ENCODE measurements around the gene SERTAD2. TPM values are rescaled to one million over a fixed set of nuclear protein-coding genes. Genes with fewer than 3 reads are reported as not detected.

SERTAD2 gene
- total and polyA plus RNA-seq, 10 donors: 10.4 to 61.4 (median 41.1) TPM

DNA sequence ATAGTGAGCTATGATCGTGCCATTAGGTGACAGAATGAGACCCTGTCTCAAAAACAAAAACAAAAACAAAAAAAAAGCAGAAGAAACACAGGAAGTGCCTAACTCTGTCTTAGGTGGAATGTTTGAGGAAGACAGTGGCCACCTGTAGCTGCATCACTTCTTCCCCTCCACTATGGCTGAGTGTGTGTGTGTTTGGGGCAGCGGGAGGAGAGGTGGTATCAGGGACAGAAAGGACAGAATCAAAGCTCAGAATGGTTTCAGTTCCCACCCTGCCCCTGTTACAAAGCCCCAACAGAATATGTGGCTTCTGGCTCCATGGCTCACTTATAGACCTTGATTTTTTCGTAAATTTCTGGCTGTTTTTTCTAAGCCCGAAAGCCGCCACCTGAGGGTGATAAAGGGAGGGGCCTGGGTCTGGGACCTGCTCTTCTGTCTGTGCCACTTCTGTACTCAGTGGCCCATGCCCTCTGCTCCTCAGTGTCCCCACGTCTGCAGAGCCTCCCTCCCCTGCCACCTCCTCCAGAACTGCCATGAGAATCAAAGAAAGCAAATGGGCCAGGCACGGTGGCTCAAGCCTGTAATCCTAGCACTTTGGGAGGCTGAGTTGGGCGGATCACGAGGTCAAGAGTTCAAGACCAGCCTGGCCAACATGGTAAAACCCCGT is 27.4 kb downstream of the SERTAD2 start:
- Histone ChIP-seq H3K4me3 (no peak overlapping the region), H3K27ac (peak overlapping the region in 5 of 8 donors; percentile 10 to 79 (median 68)), H3K4me1 (peaks cover 4 to 60% (median 36%) of the 10 kb centered on the region in 6 donors), H3K27me3 (replicated peaks in 1 of 7) (no peaks in the 10 kb centered on the region), H3K36me3 (peaks cover 0 to 13% (median 5%) of the 10 kb centered on the region in 6 donors), H3K9me3 (no peaks in the 10 kb centered on the region)
- intact Hi-C loops (cut with DNase I; ENCODE audit: low total_unique reads): no loop called here
- TF ChIP-seq, protein P1, sequence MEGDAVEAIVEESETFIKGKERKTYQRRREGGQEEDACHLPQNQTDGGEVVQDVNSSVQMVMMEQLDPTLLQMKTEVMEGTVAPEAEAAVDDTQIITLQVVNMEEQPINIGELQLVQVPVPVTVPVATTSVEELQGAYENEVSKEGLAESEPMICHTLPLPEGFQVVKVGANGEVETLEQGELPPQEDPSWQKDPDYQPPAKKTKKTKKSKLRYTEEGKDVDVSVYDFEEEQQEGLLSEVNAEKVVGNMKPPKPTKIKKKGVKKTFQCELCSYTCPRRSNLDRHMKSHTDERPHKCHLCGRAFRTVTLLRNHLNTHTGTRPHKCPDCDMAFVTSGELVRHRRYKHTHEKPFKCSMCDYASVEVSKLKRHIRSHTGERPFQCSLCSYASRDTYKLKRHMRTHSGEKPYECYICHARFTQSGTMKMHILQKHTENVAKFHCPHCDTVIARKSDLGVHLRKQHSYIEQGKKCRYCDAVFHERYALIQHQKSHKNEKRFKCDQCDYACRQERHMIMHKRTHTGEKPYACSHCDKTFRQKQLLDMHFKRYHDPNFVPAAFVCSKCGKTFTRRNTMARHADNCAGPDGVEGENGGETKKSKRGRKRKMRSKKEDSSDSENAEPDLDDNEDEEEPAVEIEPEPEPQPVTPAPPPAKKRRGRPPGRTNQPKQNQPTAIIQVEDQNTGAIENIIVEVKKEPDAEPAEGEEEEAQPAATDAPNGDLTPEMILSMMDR (IDR thresholded peaks at IDR 0.05 in 8 of 11, conservative IDR thresholded peaks at IDR 0.05 in 3 of 11): no peak
- TF ChIP-seq POLR2AphosphoS5 (IDR thresholded peaks at IDR 0.05) (no peak), POLR2A (IDR thresholded peaks at IDR 0.05) (no peak)
- no peak for DNase-seq
- WGBS, 5 donors: 73 to 84% (median 81%) methylated on average over 10 of the region's 10 CpGs

DNA sequence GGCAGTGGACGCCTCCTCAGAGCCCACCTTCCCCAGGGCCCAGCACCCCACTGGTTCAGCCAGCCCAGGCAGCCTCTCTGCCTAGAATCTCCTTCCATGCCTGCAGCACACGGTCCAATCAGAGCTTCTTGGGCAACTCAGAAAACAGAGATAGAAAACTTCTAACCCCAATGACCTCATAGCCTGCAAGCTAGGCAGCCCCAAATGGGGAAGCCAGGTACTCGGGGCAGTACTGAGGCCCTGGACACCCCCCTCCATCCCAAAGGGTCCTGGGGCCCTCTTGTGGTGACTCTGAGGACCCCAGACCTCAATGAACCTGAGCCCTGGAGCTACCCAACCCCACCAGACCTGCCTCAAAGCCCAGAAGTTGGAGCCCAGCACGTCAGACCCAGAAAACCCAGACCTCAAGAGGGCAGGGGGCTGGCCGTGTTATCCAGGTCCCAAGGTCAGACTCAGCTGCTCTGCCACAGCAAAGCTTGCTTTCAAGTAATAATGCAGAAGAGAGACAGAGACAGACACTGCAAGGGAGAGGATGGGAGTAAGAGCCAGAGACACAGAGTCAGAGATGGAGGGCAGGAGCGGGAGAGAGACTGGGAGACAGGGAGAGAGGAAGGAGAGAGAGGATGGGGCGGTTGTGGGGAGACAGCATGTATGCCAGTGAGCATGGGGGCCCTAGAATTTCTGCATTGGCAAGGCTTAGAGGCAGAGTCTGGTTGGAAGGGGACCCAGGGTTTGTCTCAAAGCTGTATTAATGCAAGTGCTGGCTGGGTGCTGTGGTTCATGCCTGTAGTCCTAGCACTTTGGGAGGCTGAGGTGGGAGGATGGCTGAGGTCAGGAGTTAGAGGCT is 28.2 kb downstream of the SERTAD2 start:
- Histone ChIP-seq H3K4me1 (peaks cover 4 to 60% (median 36%) of the 10 kb centered on the region in 6 donors), H3K36me3 (peaks cover 0 to 6% (median 0%) of the 10 kb centered on the region in 6 donors), H3K9me3 (no peaks in the 10 kb centered on the region), H3K27ac (no peak overlapping the region), H3K27me3 (replicated peaks in 1 of 7) (no peaks in the 10 kb centered on the region), H3K4me3 (no peak overlapping the region)
- intact Hi-C loops (cut with DNase I; ENCODE audit: low total_unique reads): no loop called here
- DNase-seq: no peak
- WGBS, 5 donors: 79 to 85% (median 82%) methylated on average over 7 of the region's 7 CpGs
- TF ChIP-seq POLR2AphosphoS5 (IDR thresholded peaks at IDR 0.05): no peak
- TF ChIP-seq, protein P1 (IDR thresholded peaks at IDR 0.05 in 8 of 11, conservative IDR thresholded peaks at IDR 0.05 in 3 of 11): no peak
- no peak for TF ChIP-seq POLR2A (IDR thresholded peaks at IDR 0.05)

GRCh38 chr2:64624862-64625261 is 28.9 kb downstream of the SERTAD2 start:
- no peak for DNase-seq
- no peaks in the 10 kb centered on the region for H3K27me3 ChIP-seq (replicated peaks in 1 of 7)
- intact Hi-C loops (cut with DNase I; ENCODE audit: low total_unique reads): no loop called here
- 85 to 96% (median 94%) methylated on average over 6 of the region's 6 CpGs for WGBS, 5 donors
- no peak overlapping the region for H3K4me3 ChIP-seq
- H3K27ac ChIP-seq: no peak overlapping the region
- no peaks in the 10 kb centered on the region for H3K36me3 ChIP-seq
- H3K9me3 ChIP-seq: no peaks in the 10 kb centered on the region
- peaks cover 4 to 55% (median 36%) of the 10 kb centered on the region in 6 donors for H3K4me1 ChIP-seq
- TF ChIP-seq POLR2A (IDR thresholded peaks at IDR 0.05) (no peak), POLR2AphosphoS5 (IDR thresholded peaks at IDR 0.05) (no peak)
- TF ChIP-seq, protein P1 (IDR thresholded peaks at IDR 0.05 in 8 of 11, conservative IDR thresholded peaks at IDR 0.05 in 3 of 11): no peak

DNA sequence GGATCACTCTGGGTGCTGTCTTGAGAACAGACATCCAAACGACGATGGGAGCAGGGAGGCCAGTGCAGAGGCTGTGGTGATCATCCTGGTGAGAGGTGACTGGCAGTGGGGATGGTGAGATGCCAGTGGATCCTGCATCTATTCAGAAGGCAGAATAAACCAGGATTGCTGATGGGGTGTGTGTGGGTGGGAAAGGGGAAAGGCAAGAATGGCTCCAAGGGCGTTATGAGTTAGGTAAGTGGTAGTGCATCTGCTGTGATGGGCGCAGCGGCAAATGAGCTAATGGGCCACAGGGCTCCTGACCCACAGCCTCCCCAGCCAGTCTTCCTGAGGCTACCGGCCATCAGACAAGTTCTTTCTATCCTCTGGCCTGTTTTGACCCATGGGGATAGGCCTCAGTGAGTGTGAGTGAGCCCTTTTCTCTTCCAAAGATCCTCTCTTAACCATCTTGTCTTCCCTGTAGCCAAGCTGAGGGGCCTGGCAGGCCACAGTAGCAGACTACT is 29.6 kb downstream of the SERTAD2 start:
- intact Hi-C loops (cut with DNase I; ENCODE audit: low total_unique reads): no loop called here
- Histone ChIP-seq H3K27ac (no peak overlapping the region), H3K4me3 (no peak overlapping the region), H3K9me3 (no peaks in the 10 kb centered on the region), H3K36me3 (no peaks in the 10 kb centered on the region), H3K27me3 (replicated peaks in 1 of 7) (no peaks in the 10 kb centered on the region), H3K4me1 (peaks cover 4 to 48% (median 30%) of the 10 kb centered on the region in 6 donors)
- TF ChIP-seq POLR2AphosphoS5 (IDR thresholded peaks at IDR 0.05) (no peak), POLR2A (IDR thresholded peaks at IDR 0.05) (no peak)
- TF ChIP-seq, protein P1 (IDR thresholded peaks at IDR 0.05 in 8 of 11, conservative IDR thresholded peaks at IDR 0.05 in 3 of 11): no peak
- DNase-seq: no peak
- 92 to 98% (median 93%) methylated on average over 6 of the region's 6 CpGs for WGBS, 5 donors
